ENCODE data around the gene FRMD4A.

Gene FRMD4A

DNA sequence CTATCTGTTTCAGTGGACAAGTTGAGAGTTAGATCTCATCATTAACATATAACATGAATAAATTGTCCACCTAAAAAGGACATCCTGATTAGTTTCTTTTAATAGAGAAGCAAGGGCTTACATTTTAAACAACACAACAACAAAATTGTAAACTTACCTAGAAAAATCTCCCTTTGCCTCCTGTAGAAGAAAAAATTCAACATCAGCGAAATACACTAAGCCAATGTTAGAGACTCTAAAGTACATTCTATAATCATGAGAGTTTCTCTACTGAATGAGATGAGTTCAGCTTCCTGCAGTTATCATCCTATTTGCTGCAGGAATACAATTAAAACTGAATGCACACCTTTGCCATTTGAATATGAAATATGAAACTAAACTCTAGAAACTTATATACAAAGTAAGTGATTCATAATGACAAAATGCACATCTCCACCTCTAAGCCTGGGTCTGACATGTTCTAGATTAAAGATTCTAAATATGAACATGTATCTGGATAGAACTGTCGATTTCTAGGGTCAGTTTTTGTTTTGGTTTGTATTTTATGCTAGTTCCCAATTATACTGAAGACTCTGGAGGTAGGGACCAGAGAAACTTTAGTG lies 569.1 kb downstream of the FRMD4A start:
- Histone ChIP-seq H3K4me3 (ENCODE audit: low read depth in 1 of 2, low read length in 2 of 2) (no peak overlapping the region), H3K27ac (ENCODE audit: low read length) (no peak overlapping the region), H3K4me1 (ENCODE audit: control insufficient read depth in 1 of 2, insufficient read depth in 2 of 2, low read length in 2 of 2) (peaks cover 5 to 14% of the 10 kb centered on the region in 2 donors), H3K27me3 (ENCODE audit: low read depth, low read length) (no peaks in the 10 kb centered on the region), H3K36me3 (ENCODE audit: control insufficient read depth in 1 of 2, insufficient read depth in 2 of 2, low read length in 2 of 2) (no peaks in the 10 kb centered on the region), H3K9me3 (ENCODE audit: control insufficient read depth in 1 of 2, low read length in 2 of 2) (no peaks in the 10 kb centered on the region)

DNA sequence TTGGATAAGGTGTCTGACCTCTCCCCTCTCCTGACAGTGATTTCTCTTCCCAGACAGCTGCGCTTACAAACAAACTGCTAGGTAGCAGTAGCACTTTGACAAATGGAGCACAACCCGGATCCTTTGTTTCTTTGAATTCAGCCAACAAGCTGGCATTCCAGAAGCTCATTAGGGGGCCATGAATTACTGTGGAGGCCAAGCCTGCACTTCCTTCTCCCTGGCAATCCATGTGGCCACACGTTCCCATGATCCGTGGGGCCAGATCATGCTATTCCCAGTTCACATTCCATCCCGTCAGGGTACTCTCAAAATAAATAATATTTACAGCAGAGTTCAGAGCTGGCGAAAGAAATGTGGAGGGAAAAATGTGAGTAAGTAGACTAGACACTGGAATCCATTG lies 571.6 kb downstream of the FRMD4A start:
- Histone ChIP-seq H3K27ac (ENCODE audit: low read length) (no peak overlapping the region), H3K27me3 (ENCODE audit: low read depth, low read length) (no peaks in the 10 kb centered on the region), H3K9me3 (ENCODE audit: control insufficient read depth in 1 of 2, low read length in 2 of 2) (no peaks in the 10 kb centered on the region), H3K4me3 (ENCODE audit: low read depth in 1 of 2, low read length in 2 of 2) (no peak overlapping the region), H3K4me1 (ENCODE audit: control insufficient read depth in 1 of 2, insufficient read depth in 2 of 2, low read length in 2 of 2) (peaks cover 5 to 6% of the 10 kb centered on the region in 2 donors), H3K36me3 (ENCODE audit: control insufficient read depth in 1 of 2, insufficient read depth in 2 of 2, low read length in 2 of 2) (no peaks in the 10 kb centered on the region)

DNA sequence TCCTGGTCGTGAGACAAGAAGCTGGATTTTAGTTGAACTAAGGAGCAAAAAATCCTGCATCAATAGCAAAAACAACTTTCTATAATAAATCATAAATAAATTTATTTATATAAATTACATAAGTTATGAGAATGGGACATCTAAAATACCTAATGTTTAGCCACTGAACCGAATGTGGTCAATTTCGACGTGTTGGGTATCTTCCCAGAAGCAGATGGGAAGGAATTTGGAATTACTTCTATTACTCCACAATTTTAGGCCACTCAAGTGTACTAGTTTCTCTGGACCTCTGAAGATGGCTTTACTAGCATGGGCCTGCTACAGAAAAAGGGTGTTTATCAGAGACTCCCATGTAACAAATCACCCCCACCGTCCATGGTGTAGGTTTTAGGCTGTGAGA lies 572.0 kb downstream of the FRMD4A start:
- H3K4me3 ChIP-seq (ENCODE audit: low read depth in 1 of 2, low read length in 2 of 2) = no peak overlapping the region
- no peak overlapping the region for H3K27ac ChIP-seq (ENCODE audit: low read length)
- peaks cover 5 to 6% of the 10 kb centered on the region in 2 donors for H3K4me1 ChIP-seq (ENCODE audit: control insufficient read depth in 1 of 2, insufficient read depth in 2 of 2, low read length in 2 of 2)
- H3K9me3 ChIP-seq (ENCODE audit: control insufficient read depth in 1 of 2, low read length in 2 of 2) = no peaks in the 10 kb centered on the region
- no peaks in the 10 kb centered on the region for H3K36me3 ChIP-seq (ENCODE audit: control insufficient read depth in 1 of 2, insufficient read depth in 2 of 2, low read length in 2 of 2)
- no peaks in the 10 kb centered on the region for H3K27me3 ChIP-seq (ENCODE audit: low read depth, low read length)

DNA sequence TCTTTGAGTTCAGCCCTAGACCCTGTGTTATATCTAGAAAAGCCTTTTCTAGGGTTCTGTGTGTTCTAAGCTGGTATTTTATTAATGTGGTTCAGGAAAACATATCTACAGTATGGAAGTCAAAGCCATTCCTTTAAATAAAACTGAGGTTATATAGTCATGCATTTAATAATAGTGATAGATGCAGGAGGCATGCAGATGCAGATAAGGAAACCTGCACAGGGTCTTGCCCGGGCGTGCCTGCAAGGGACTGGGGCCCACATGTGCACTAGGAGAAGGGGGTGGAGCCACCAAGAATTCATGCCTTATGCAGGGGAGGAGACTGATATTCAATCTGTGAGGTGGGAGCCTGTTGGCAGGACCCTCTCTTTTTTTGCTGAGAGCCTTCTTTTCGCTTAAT lies 572.4 kb downstream of the FRMD4A start:
- H3K36me3 ChIP-seq (ENCODE audit: control insufficient read depth in 1 of 2, insufficient read depth in 2 of 2, low read length in 2 of 2) = no peaks in the 10 kb centered on the region
- no peaks in the 10 kb centered on the region for H3K9me3 ChIP-seq (ENCODE audit: control insufficient read depth in 1 of 2, low read length in 2 of 2)
- H3K27ac ChIP-seq (ENCODE audit: low read length) = no peak overlapping the region
- H3K4me1 ChIP-seq (ENCODE audit: control insufficient read depth in 1 of 2, insufficient read depth in 2 of 2, low read length in 2 of 2) = peaks cover 5 to 6% of the 10 kb centered on the region in 2 donors
- H3K27me3 ChIP-seq (ENCODE audit: low read depth, low read length) = no peaks in the 10 kb centered on the region
- H3K4me3 ChIP-seq (ENCODE audit: low read depth in 1 of 2, low read length in 2 of 2) = no peak overlapping the region

DNA sequence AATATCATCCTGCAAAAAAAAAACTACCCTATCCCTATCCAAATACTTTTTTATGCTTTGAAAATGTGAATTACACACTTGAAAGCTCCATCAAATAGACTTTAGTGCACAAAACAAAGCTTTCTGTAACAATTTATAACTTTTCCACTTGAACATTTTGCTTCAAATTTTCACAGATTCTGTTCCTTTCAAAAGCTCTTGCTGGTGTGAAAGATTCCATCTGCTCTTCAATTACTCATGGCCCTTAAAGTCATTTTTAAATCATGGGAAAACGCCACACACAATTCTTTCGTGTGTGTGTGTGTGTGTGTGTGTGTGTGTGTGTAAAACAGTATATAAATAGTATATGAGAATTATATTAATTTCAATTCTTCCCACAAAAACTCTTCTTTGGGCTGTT lies 576.4 kb downstream of the FRMD4A start:
- Histone ChIP-seq H3K9me3 (ENCODE audit: control insufficient read depth in 1 of 2, low read length in 2 of 2) (no peaks in the 10 kb centered on the region), H3K4me1 (ENCODE audit: control insufficient read depth in 1 of 2, insufficient read depth in 2 of 2, low read length in 2 of 2) (peaks cover 5 to 6% of the 10 kb centered on the region in 2 donors), H3K27me3 (ENCODE audit: low read depth, low read length) (no peaks in the 10 kb centered on the region), H3K4me3 (ENCODE audit: low read depth in 1 of 2, low read length in 2 of 2) (no peak overlapping the region), H3K36me3 (ENCODE audit: control insufficient read depth in 1 of 2, insufficient read depth in 2 of 2, low read length in 2 of 2) (no peaks in the 10 kb centered on the region), H3K27ac (ENCODE audit: low read length) (no peak overlapping the region)

DNA sequence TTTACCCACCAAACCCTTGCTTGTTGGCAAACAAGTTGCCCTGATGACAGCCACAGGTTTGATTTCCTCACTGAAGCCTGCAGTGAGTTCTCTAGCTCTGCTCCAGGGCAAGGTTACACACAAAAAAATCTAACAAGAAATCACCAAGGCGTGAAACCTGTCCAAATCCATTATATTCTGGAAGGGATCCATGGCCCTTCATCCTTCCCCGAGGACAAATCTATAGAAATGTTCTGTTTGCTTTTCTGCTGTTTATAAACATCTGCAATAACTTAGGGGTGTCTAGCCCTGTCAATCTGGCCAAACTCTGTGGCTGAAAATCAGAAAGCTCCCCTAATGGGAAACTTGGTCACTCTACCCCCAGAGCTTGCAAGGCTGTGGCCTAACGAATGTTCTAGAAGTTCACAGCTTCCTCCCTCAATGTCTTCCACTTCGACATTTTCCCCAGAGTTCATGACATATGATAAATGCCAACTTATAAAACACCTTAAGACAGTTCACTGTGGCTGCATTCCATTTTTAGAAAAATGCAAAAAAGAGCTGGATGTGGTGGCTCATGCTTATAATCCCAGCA lies 579.4 kb downstream of the FRMD4A start:
- no peak overlapping the region for H3K4me3 ChIP-seq (ENCODE audit: low read depth in 1 of 2, low read length in 2 of 2)
- no peak overlapping the region for H3K27ac ChIP-seq (ENCODE audit: low read length)
- no peaks in the 10 kb centered on the region for H3K4me1 ChIP-seq (ENCODE audit: control insufficient read depth in 1 of 2, insufficient read depth in 2 of 2, low read length in 2 of 2)
- H3K27me3 ChIP-seq (ENCODE audit: low read depth, low read length) = no peaks in the 10 kb centered on the region
- no peaks in the 10 kb centered on the region for H3K9me3 ChIP-seq (ENCODE audit: control insufficient read depth in 1 of 2, low read length in 2 of 2)
- H3K36me3 ChIP-seq (ENCODE audit: control insufficient read depth in 1 of 2, insufficient read depth in 2 of 2, low read length in 2 of 2) = no peaks in the 10 kb centered on the region

DNA sequence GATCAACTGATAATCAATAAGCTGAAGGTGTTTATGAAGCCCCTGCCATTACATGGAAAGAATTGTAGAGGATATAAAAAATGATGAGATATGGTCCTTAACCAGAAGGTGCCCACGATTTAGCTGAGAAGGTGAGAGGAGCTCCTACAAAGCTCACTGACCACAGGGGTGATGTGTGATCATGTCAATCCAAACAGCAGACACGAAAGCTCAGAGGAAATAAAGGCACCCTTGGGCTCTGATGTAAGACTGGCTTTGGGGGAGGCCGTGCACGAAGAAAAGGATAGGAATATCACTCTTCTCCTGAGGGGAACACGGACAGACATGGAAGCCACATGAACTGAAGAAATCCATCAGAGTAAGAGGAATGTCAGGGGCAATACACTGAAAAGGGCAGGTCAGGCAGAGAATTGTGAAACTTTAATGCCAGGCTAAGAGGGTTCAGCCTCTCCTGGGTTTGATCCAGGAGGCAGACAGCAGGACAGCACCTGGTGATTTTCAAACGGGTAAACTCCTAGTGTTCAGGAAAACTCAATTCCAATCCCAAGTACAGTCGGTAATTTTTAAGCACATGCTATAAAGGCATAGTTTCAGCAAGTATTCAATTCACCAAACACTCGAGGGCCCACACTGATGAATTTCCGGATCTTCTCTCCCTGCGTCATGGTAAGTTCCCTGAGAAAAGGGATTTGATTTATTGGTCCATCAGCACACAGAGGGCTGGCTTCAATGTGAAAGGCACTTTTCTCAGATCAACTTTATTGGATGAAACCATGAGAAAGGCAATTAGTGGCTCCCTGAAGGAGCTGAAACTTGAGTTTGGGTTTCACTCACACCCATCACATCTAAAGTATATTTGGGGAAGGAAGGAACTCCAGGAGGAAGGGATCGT lies 580.2 kb downstream of the FRMD4A start:
- Histone ChIP-seq H3K27ac (ENCODE audit: low read length) (no peak overlapping the region), H3K27me3 (ENCODE audit: low read depth, low read length) (no peaks in the 10 kb centered on the region), H3K4me1 (ENCODE audit: control insufficient read depth in 1 of 2, insufficient read depth in 2 of 2, low read length in 2 of 2) (no peaks in the 10 kb centered on the region), H3K4me3 (ENCODE audit: low read depth in 1 of 2, low read length in 2 of 2) (no peak overlapping the region), H3K9me3 (ENCODE audit: control insufficient read depth in 1 of 2, low read length in 2 of 2) (no peaks in the 10 kb centered on the region), H3K36me3 (ENCODE audit: control insufficient read depth in 1 of 2, insufficient read depth in 2 of 2, low read length in 2 of 2) (peaks cover 0 to 3% of the 10 kb centered on the region in 2 donors)

DNA sequence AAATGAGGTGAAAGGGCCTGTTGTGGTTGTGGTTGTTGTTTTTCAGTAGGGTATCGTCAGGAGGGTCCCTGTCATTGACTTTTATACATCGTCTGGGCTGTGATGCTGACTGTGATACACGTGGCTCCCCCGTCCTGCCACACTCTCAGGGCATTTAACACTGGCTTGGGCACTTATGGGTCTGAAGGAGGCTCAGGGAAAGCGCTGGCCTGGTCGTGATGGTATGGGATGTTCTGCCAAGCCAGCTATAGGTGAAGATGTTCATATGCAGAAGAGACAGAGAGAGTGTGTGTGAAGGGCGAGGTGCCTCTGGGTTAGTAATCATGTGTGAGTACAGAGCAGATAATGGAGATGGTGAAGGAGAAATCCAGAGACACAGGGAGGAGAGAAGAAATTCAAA lies 585.5 kb downstream of the FRMD4A start:
- Histone ChIP-seq H3K9me3 (ENCODE audit: control insufficient read depth in 1 of 2, low read length in 2 of 2) (no peaks in the 10 kb centered on the region), H3K27me3 (ENCODE audit: low read depth, low read length) (no peaks in the 10 kb centered on the region), H3K27ac (ENCODE audit: low read length) (no peak overlapping the region), H3K4me3 (ENCODE audit: low read depth in 1 of 2, low read length in 2 of 2) (no peak overlapping the region), H3K4me1 (ENCODE audit: control insufficient read depth in 1 of 2, insufficient read depth in 2 of 2, low read length in 2 of 2) (no peaks in the 10 kb centered on the region), H3K36me3 (ENCODE audit: control insufficient read depth in 1 of 2, insufficient read depth in 2 of 2, low read length in 2 of 2) (peaks cover 0 to 13% of the 10 kb centered on the region in 2 donors)

DNA sequence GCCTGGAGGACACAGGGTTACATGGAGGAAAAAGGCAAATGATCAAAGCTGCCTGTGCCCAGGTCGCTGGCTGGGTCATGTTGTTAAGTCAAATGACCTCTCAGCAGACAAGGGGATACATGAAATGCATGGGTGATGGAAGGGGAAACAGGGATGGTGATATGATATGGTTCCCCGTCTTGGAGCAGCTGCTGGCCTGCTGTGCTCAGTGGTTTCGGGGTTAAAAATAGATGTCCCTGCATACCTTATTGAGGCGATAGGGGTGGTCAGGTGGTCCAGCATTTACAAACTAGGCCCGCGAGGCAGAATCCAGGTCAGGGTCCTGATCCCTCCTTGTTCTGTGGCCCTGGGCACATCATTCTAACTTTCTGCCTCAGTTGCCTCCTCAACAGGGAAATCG lies 586.8 kb downstream of the FRMD4A start:
- Histone ChIP-seq H3K4me1 (ENCODE audit: control insufficient read depth in 1 of 2, insufficient read depth in 2 of 2, low read length in 2 of 2) (no peaks in the 10 kb centered on the region), H3K36me3 (ENCODE audit: control insufficient read depth in 1 of 2, insufficient read depth in 2 of 2, low read length in 2 of 2) (peaks cover 0 to 18% of the 10 kb centered on the region in 2 donors), H3K9me3 (ENCODE audit: control insufficient read depth in 1 of 2, low read length in 2 of 2) (no peaks in the 10 kb centered on the region), H3K27me3 (ENCODE audit: low read depth, low read length) (no peaks in the 10 kb centered on the region), H3K4me3 (ENCODE audit: low read depth in 1 of 2, low read length in 2 of 2) (no peak overlapping the region), H3K27ac (ENCODE audit: low read length) (no peak overlapping the region)

DNA sequence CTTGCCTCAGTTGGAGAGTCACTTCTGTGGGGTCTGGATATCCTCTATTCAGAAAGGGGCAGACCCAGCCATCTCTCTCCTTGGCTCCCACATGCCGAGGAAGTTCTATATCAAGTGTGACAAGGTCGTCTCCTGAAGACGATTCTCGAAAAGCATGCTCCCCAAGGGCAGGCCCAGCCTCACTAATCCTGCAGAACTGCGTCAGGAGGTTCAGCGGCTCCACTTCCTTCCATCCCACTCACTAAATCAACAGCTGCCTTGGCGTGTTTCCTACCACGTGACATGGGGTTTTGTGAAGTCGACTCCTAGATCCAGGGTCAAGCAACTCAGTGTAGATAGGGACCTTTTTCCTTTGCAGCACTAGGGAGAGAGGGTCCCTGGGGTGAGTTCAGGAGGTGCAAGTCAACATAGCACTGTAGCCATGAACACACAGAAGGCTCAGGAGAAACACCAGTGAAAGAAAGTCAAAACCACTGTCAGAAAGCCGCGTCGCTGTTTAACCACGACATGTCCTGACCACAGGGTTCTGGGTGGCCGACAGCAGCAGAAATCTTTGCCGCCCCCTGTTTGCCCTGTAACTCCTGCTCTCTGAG lies 587.5 kb downstream of the FRMD4A start:
- Histone ChIP-seq H3K4me3 (ENCODE audit: low read depth in 1 of 2, low read length in 2 of 2) (no peak overlapping the region), H3K27ac (ENCODE audit: low read length) (no peak overlapping the region), H3K4me1 (ENCODE audit: control insufficient read depth in 1 of 2, insufficient read depth in 2 of 2, low read length in 2 of 2) (no peaks in the 10 kb centered on the region), H3K36me3 (ENCODE audit: control insufficient read depth in 1 of 2, insufficient read depth in 2 of 2, low read length in 2 of 2) (peaks cover 0 to 18% of the 10 kb centered on the region in 2 donors), H3K27me3 (ENCODE audit: low read depth, low read length) (no peaks in the 10 kb centered on the region), H3K9me3 (ENCODE audit: control insufficient read depth in 1 of 2, low read length in 2 of 2) (no peaks in the 10 kb centered on the region)

DNA sequence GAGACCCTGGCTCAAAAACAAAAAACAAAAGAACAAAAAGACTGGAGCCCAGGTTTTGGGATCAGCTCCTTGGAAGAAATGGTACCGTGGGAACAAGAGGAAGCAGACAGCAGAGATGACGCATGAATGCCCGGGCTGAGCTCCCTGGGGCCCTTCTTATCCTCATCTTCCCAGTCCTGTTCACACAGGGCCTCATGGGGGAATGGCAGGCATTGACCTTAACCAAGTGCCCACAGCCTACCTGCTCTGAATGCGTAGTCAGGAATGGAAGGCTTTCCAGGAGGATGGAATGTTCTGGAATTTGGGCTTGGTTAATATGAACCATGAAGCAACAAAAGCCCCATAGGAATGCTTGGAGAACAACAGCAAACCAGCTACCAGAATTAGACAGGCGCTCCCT lies 589.3 kb downstream of the FRMD4A start:
- no peaks in the 10 kb centered on the region for H3K4me1 ChIP-seq (ENCODE audit: control insufficient read depth in 1 of 2, insufficient read depth in 2 of 2, low read length in 2 of 2)
- no peak overlapping the region for H3K27ac ChIP-seq (ENCODE audit: low read length)
- no peaks in the 10 kb centered on the region for H3K9me3 ChIP-seq (ENCODE audit: control insufficient read depth in 1 of 2, low read length in 2 of 2)
- no peaks in the 10 kb centered on the region for H3K27me3 ChIP-seq (ENCODE audit: low read depth, low read length)
- peaks cover 0 to 18% of the 10 kb centered on the region in 2 donors for H3K36me3 ChIP-seq (ENCODE audit: control insufficient read depth in 1 of 2, insufficient read depth in 2 of 2, low read length in 2 of 2)
- H3K4me3 ChIP-seq (ENCODE audit: low read depth in 1 of 2, low read length in 2 of 2) = no peak overlapping the region
